BE2C (cell line): Measurements from ENCODE around the gene PRKCSH. TPM values are rescaled to one million over a fixed set of nuclear protein-coding genes. Genes with fewer than 3 reads are reported as not detected.

Experiments
- DNase-seq: peaks from one replicate; pipeline ENCODE4 v3.0.0-alpha.2; 2020
- H3K27me3 ChIP-seq: fragments of 250-450 bp; sonication (Bioruptor Pico); 2 replicates; pipeline ENCODE4 v1.5.1; 2020; ENCODE audit warnings: mild to moderate bottlenecking
- H3K36me3 ChIP-seq: fragments of 250-450 bp; sonication (Bioruptor Pico); 2 replicates; pipeline ENCODE4 v1.5.1; 2020; ENCODE audit warnings: mild to moderate bottlenecking
- H3K4me1 ChIP-seq: fragments of 250-450 bp; sonication (Bioruptor Pico); 2 replicates; pipeline ENCODE4 v1.5.1; 2020
- H3K4me3 ChIP-seq: 2 replicates; pipeline ENCODE4 v1.5.1; 2011; ENCODE audit warnings: low read depth, low read length
- H3K9me3 ChIP-seq: fragments of 250-450 bp; sonication (Bioruptor Pico); 2 replicates; pipeline ENCODE4 v1.5.1; 2020
- CTCF ChIP-seq: IDR thresholded peaks from 2 replicates; pipeline ENCODE4 v1.5.1; 2012; ENCODE audit warnings: mild to moderate bottlenecking, low read depth, low read length
- polyA plus RNA-seq: library from polyadenylated mRNA; unstranded; fragments of >200 nt; gene quantifications from one replicate; pipeline ENCODE4 v1.2.1, GENCODE V29; 2012; ENCODE audit warnings: low read depth, missing spikeins; ENCODE audit not compliant: insufficient read length, insufficient read depth

PRKCSH gene
- polyA plus RNA-seq = 490 TPM

GRCh38 chr19:11435057-11435832 is at the start of gene PRKCSH, which contains the start of gene ODAD3:
Gene PRKCSH (plus strand): TSS chr19:11435635. CDS start chr19:11436118, 483 bp downstream.
Gene ODAD3 (minus strand): TSS chr19:11435121. CDS start chr19:11435016, 105 bp downstream.
- Histone ChIP-seq H3K27me3 (no peaks in the 10 kb centered on the region), H3K4me3 (peak within 1 kb of the TSS; percentile 98), H3K36me3 (peaks cover 19% of the 10 kb centered on the region), H3K4me1 (no peaks in the 10 kb centered on the region), H3K9me3 (no peaks in the 10 kb centered on the region)
- TF ChIP-seq CTCF = peak; percentile 82
- DNase-seq = peak; percentile 99

GRCh38 chr19:11387162-11388034 is 48.0 kb upstream of the PRKCSH start:
- DNase-seq = no peak
- Histone ChIP-seq H3K9me3 (no peaks in the 10 kb centered on the region), H3K36me3 (no peaks in the 10 kb centered on the region), H3K4me3 (no peak overlapping the region), H3K4me1 (no peaks in the 10 kb centered on the region), H3K27me3 (no peaks in the 10 kb centered on the region)
- no peak for TF ChIP-seq CTCF

GRCh38 chr19:11390359-11390758 is 45.1 kb upstream of the PRKCSH start:
- Histone ChIP-seq H3K4me1 (no peaks in the 10 kb centered on the region), H3K36me3 (no peaks in the 10 kb centered on the region), H3K27me3 (no peaks in the 10 kb centered on the region), H3K9me3 (no peaks in the 10 kb centered on the region), H3K4me3 (no peak overlapping the region)
- no peak for TF ChIP-seq CTCF
- no peak for DNase-seq

- no peak for DNase-seq
- no peak overlapping the region for H3K4me3 ChIP-seq
- no peaks in the 10 kb centered on the region for H3K9me3 ChIP-seq
- no peaks in the 10 kb centered on the region for H3K4me1 ChIP-seq
- TF ChIP-seq CTCF = no peak
- H3K27me3 ChIP-seq = no peaks in the 10 kb centered on the region
- H3K36me3 ChIP-seq = no peaks in the 10 kb centered on the region
These were observed 44.3 kb upstream of the PRKCSH start for GRCh38 chr19:11390933-11391680.

GRCh38 chr19:11397089-11397610 is 38.3 kb upstream of the PRKCSH start:
- no peak for DNase-seq
- no peaks in the 10 kb centered on the region for H3K4me1 ChIP-seq
- no peaks in the 10 kb centered on the region for H3K27me3 ChIP-seq
- no peaks in the 10 kb centered on the region for H3K9me3 ChIP-seq
- no peak overlapping the region for H3K4me3 ChIP-seq
- no peaks in the 10 kb centered on the region for H3K36me3 ChIP-seq
- TF ChIP-seq CTCF = no peak
